HepG2 (cell line): ENCODE results near the gene SLC25A15. TPM values are rescaled to one million over a fixed set of nuclear protein-coding genes. Genes with fewer than 3 reads are reported as not detected.

ENCODE experiments used
- ARNTL ChIP-seq: sonication (generic); formaldehyde crosslinking; IDR thresholded peaks from 2 replicates; pipeline ENCODE4 v1.4.0; 2020; ENCODE audit warnings: mild to moderate bottlenecking, missing genetic modification reagents
- HNF4G ChIP-seq, 2 experiments: sonication (generic) in 1 of 2; formaldehyde crosslinking in 1 of 2; IDR thresholded peaks; 2 replicates each; pipeline versions ENCODE4 v1.4.0 to v1.6.1; 2011 to 2020; ENCODE audit warnings: borderline replicate concordance in 2 of 2, low read depth in 2 of 2, mild to moderate bottlenecking in 2 of 2, low read length in 1 of 2, missing genetic modification reagents in 1 of 2, moderate library complexity in 1 of 2
- MAZ ChIP-seq, 2 experiments: sonication (generic) in 1 of 2; formaldehyde crosslinking in 1 of 2; IDR thresholded peaks; 2 replicates each; pipeline versions ENCODE4 v1.5.0 to v1.6.1; 2012 to 2020; ENCODE audit warnings: low read depth in 2 of 2, mild to moderate bottlenecking in 2 of 2, borderline replicate concordance in 1 of 2, improper control_type of control experiment in 1 of 2, low read length in 1 of 2, missing genetic modification reagents in 1 of 2, moderate library complexity in 1 of 2
- NFAT5 ChIP-seq: sonication (generic); formaldehyde crosslinking; IDR thresholded peaks from 2 replicates; pipeline ENCODE4 v1.4.0; 2020; ENCODE audit warnings: missing genetic modification reagents
- PRDM10 ChIP-seq: sonication (generic); formaldehyde crosslinking; IDR thresholded peaks from 2 replicates; pipeline ENCODE4 v1.4.0; 2020; ENCODE audit warnings: low read depth, missing genetic modification reagents
- REXO4 ChIP-seq: sonication (generic); formaldehyde crosslinking; IDR thresholded peaks from 2 replicates; pipeline ENCODE4 v1.8.0; 2022; ENCODE audit warnings: missing genetic modification reagents, mild to moderate bottlenecking, borderline replicate concordance
- RFXANK ChIP-seq: IDR thresholded peaks from 2 replicates; pipeline ENCODE4 v1.6.1; 2016
- SRF ChIP-seq: IDR thresholded peaks from 2 replicates; pipeline ENCODE4 v1.6.1; 2011; ENCODE audit warnings: mild to moderate bottlenecking, low read depth, low read length, moderate library complexity
- THYN1 ChIP-seq: sonication (generic); formaldehyde crosslinking; IDR thresholded peaks from 2 replicates; pipeline ENCODE4 v1.8.1; 2023; ENCODE audit warnings: low read depth, mild to moderate bottlenecking, moderate library complexity, missing genetic modification reagents, borderline replicate concordance
- ZEB1 ChIP-seq: IDR thresholded peaks from 2 replicates; pipeline ENCODE4 v1.6.1; 2012; ENCODE audit warnings: mild to moderate bottlenecking, low read depth, inconsistent platforms; ENCODE audit not compliant: insufficient replicate concordance
- ZFY ChIP-seq: sonication (generic); formaldehyde crosslinking; IDR thresholded peaks from 2 replicates; pipeline ENCODE4 v1.4.0; 2020; ENCODE audit warnings: missing genetic modification reagents
- ZIK1 ChIP-seq: sonication (generic); formaldehyde crosslinking; IDR thresholded peaks from 2 replicates; pipeline ENCODE4 v1.5.0; 2020; ENCODE audit warnings: mild to moderate bottlenecking, low read depth, missing genetic modification reagents, borderline replicate concordance
- ZNF484 ChIP-seq: sonication (generic); formaldehyde crosslinking; IDR thresholded peaks from 2 replicates; pipeline ENCODE4 v1.5.1; 2020; ENCODE audit warnings: mild to moderate bottlenecking, low read depth, missing genetic modification reagents, borderline replicate concordance
- ZNF552 ChIP-seq: sonication (generic); formaldehyde crosslinking; IDR thresholded peaks from 2 replicates; pipeline ENCODE4 v1.9.0; 2022; ENCODE audit warnings: missing genetic modification reagents, mild to moderate bottlenecking, borderline replicate concordance
- ZXDC ChIP-seq: sonication (generic); formaldehyde crosslinking; IDR thresholded peaks from 2 replicates; pipeline ENCODE4 v1.5.0; 2020; ENCODE audit warnings: mild to moderate bottlenecking, missing genetic modification reagents
- polyA plus RNA-seq, 8 experiments: library from polyadenylated mRNA; depleted of rRNA in 3 of 8; stranded (reverse) in 7 of 8; unstranded in 1 of 8; fragments of >200 nt; fragmentation: Illumina TruSeq in 4 of 8; extraction: Trizol in 4 of 8; gene quantifications; 2 replicates each; pipeline versions ENCODE4 v1.2.1 to v1.2.3, GENCODE V29; 2011 to 2016; ENCODE audit warnings: low read depth in 4 of 8, missing spikeins in 1 of 8, mixed read lengths in 1 of 8; ENCODE audit not compliant: insufficient read depth in 1 of 8
- total RNA-seq, 5 experiments: library from RNA; depleted of rRNA; stranded (reverse); fragments of >200 nt; fragmentation: Illumina TruSeq; extraction: Trizol; gene quantifications; 2 replicates each; pipeline ENCODE4 v1.2.3, GENCODE V29; 2016; ENCODE audit warnings: low read depth in 1 of 5

SLC25A15 gene
- total and polyA plus RNA-seq, 2 of the 13 experiments (the other 11 are each of a cell fraction or from before 2014, with no cell fraction given) = 17.3 to 39.1 TPM

- TF ChIP-seq ZNF552 = peak; percentile 29; the same call in 1 of the 2 replicates
- TF ChIP-seq ZFY = peak; percentile 84
- TF ChIP-seq ZNF484 = 0 out of 2 replicates have a peak, but pooled peaks have one; percentile 73
- TF ChIP-seq THYN1 (CRISPR knock-in tag) = 0 out of 2 replicates have a peak, but pooled peaks have one; percentile 33
- peak; percentile 84; the same call in 1 of the 2 replicates for TF ChIP-seq MAZ (IDR thresholded peaks at IDR 0.05; ENCODE audit: borderline replicate concordance, low read depth, low read length)
- TF ChIP-seq MAZ (CRISPR knock-in tag; IDR thresholded peaks at IDR 0.05; ENCODE audit: low read depth) = peak; percentile 93
- peak; percentile 72 for TF ChIP-seq ARNTL (CRISPR knock-in tag)
- TF ChIP-seq REXO4 (CRISPR knock-in tag) = no peak
- TF ChIP-seq NFAT5 (CRISPR knock-in tag) = 0 out of 2 replicates have a peak, but pooled peaks have one; percentile 63
- TF ChIP-seq SRF = peak; percentile 84; the same call in 1 of the 2 replicates
- TF ChIP-seq HNF4G (IDR thresholded peaks at IDR 0.05; ENCODE audit: borderline replicate concordance, low read depth, low read length) = no peak; the same call in 1 of the 2 replicates
- TF ChIP-seq HNF4G (CRISPR knock-in tag; IDR thresholded peaks at IDR 0.05; ENCODE audit: borderline replicate concordance, low read depth) = peak; percentile 48
- peak; percentile 93 for TF ChIP-seq ZIK1 (CRISPR knock-in tag)
- peak; percentile 78 for TF ChIP-seq ZEB1
- TF ChIP-seq PRDM10 = peak; percentile 91
- no peak; the same call in 1 of the 2 replicates for TF ChIP-seq ZXDC (CRISPR knock-in tag)
- peak; percentile 86 for TF ChIP-seq RFXANK (CRISPR knock-in tag)
These were observed 18.3 kb upstream of the SLC25A15 start, which contains the start of gene MRPS31 (continued) for GRCh38 chr13:40770934-40771618.
